ENCODE results near the gene S100A2. TPM values are rescaled to one million over a fixed set of nuclear protein-coding genes. Genes with fewer than 3 reads are reported as not detected.
"Not testable (repeated sequence)": the region's sequence is repeated elsewhere in the genome, so short reads cannot be mapped to it uniquely, and the experiment has no call there.

Gene S100A2
- total RNA-seq, 2 donors from 2014 or later = 1.0 to 7.8 TPM

DNA sequence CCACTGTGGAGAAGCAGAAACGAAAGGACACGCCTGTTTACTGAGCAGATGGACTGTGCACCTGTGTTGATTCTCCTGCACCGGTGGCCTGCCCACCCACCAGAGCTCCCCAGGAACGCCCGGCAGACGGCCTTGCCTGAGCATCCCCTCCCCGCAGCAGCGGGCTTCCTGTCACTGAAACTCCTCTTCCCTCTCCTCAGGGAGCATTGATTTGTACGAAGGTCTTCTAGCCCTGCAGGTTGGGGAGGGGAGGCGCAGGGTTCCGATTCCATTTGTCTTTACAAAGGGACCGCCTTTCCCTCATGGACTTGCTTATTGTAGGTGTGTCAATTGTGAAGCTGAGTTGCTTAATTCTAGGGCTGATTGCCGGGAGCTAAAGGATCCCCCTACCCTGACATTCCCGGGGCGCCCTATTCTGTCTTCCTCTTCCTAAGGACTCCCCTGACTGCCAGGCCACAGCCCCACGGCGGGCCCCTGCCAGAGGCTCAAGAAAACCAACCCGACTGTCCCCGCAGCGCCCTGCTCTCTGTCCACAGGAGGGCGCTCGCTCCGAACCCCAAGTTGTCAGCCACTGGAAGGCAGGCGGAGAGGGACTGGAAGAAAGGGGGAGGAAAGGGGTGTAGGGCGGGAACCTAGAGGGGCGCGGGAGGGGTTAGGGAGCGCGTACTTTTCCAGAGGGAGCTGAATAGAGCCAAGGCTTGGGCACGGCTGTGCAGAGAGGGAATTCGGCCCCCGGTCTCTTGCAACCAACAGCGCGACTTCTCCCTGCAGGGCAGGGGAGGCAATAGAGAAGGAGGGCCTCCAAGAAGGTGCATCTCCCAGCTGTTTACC is 32.7 kb downstream of the S100A2 start:
- peaks cover 12 to 21% of the 10 kb centered on the region in 2 donors for H3K36me3 Mint-ChIP-seq
- ATAC-seq (peak; percentile 11 to 50), DNase-seq (ENCODE audit: low spot score in 2 of 2) (peak; percentile 77 to 85)
- H3K9me3 Mint-ChIP-seq = no peaks in the 10 kb centered on the region
- peak overlapping the region; percentile 91 to 96 for H3K27ac Mint-ChIP-seq

DNA sequence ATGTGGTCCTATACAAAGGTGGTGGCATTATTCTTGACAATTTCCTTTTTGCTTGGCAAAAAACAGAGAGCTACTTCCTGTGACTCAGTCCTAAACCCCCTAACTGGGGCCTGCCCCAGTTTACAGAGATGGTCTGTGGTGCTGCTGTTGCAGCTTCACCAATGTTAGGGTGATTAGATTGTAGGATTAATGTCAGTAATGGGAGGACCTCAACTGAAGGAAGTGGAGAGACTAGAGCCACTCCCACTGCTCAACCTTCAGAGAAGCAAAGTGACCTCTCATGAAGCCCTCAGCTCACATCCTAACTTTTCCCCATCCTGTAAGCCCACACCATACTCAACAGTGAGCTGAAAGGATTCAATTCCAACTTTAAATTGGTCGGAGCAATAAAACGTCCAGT is 33.5 kb downstream of the S100A2 start:
- ATAC-seq = peak; percentile 58 to 61
- DNase-seq (ENCODE audit: low spot score in 2 of 2) = peak in 1 of 2 donors; percentile 43
- H3K36me3 Mint-ChIP-seq = peaks cover 12 to 21% of the 10 kb centered on the region in 2 donors
- peak overlapping the region; percentile 91 to 96 for H3K27ac Mint-ChIP-seq
- no peaks in the 10 kb centered on the region for H3K9me3 Mint-ChIP-seq

DNA sequence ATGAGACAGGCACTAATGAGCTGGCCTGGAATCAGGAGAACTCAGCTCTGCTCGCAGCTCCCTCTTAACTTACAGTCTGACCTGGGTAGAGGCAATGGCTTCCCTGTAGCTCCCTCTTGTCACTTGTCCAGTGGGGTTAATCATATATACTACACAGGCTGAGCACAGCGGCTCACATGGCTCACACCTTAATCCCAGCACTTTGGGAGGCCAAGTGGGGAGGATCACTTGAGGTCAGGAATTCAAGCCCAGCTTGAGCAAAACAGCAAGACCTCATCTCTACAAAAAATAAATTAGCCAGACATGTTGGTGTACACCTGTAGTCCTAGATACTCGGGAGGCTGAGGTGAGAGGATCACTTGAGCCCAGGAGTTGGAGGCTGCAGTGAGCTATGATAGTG is 34.0 kb downstream of the S100A2 start:
- ATAC-seq (no peak), DNase-seq (ENCODE audit: low spot score in 2 of 2) (no peak)
- Mint-ChIP-seq H3K36me3 (peaks cover 12 to 21% of the 10 kb centered on the region in 2 donors), H3K9me3 (no peaks in the 10 kb centered on the region), H3K27ac (peak overlapping the region; percentile 91 to 96)

DNA sequence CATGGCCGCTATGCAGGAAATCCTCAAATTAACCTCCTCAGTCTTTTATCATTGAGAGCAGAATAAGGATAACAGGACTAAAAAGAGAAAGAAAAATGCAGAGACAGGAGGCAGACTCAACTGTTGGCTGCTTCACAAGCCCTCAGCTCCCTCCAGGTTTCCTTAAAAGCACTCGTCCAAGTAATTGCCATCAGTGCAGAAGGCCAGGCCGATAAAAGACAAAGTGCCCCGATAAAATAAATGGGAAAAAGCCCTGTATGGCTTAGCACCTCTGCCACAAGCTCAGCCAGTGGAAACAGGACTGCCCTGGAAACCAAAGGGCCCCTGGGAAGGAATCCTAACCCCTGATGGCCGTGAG is 38.0 kb downstream of the S100A2 start:
- H3K9me3 Mint-ChIP-seq = no peaks in the 10 kb centered on the region
- DNase-seq (ENCODE audit: low spot score in 2 of 2) = no peak
- no peak for ATAC-seq
- H3K36me3 Mint-ChIP-seq = no peaks in the 10 kb centered on the region
- no peak overlapping the region for H3K27ac Mint-ChIP-seq

DNA sequence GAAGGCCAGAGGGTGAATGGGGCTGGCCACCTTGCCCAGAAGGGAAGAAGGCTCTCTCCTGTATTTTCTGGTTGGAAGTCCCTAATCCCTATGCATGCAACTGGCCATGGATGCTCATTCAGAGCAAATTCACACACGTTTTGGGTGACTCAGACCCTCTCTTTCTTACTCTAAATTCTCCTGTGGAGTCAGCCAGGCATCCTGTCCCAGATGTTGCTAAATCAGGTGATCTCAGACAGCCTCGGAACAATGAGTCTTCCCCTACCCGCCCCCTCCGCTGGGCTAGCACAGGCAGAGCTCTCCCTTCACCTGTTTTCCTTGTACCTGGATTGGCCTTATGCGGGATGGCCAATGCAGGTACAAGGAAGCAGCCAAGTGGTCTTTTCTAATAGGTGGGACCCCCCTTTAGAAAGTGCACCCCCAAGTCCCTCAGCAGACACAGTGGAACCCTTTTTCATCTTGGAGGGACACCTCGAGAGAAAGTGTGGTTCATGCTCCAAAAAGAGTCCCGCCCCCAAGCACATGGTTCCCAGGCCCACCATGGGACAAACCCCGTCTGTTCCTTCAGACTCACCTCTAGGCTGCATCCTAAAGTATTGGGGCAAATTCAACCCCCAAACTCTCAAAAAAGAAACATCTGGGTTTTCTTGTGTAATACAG is 38.5 kb downstream of the S100A2 start:
- Mint-ChIP-seq H3K9me3 (no peaks in the 10 kb centered on the region), H3K36me3 (no peaks in the 10 kb centered on the region), H3K27ac (peak overlapping the region; percentile 46 to 66)
- ATAC-seq = no peak
- DNase-seq (ENCODE audit: low spot score in 2 of 2) = no peak

DNA sequence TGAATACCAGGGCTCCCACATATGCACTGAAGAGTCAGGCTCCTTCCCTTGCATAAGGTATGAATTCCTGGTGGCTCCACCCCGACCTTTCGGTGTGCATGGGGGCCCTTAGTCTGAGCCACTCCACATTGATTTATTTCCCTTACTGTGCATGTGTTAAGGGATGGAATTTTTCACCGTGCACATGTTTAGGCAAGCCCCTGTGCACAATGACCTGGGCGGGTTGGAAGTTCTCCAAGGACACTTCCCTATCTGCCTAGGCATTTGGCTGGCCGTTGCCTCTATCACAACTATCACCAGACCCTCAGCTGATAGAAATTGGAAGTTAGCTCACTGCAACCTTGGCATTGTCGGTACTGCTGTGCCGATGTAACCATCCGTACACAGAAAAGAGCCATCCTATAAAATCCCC is 39.5 kb downstream of the S100A2 start:
- Mint-ChIP-seq H3K9me3 (no peaks in the 10 kb centered on the region), H3K36me3 (no peaks in the 10 kb centered on the region), H3K27ac (no peak overlapping the region)
- DNase-seq (ENCODE audit: low spot score in 2 of 2) (no peak), ATAC-seq (no peak)

DNA sequence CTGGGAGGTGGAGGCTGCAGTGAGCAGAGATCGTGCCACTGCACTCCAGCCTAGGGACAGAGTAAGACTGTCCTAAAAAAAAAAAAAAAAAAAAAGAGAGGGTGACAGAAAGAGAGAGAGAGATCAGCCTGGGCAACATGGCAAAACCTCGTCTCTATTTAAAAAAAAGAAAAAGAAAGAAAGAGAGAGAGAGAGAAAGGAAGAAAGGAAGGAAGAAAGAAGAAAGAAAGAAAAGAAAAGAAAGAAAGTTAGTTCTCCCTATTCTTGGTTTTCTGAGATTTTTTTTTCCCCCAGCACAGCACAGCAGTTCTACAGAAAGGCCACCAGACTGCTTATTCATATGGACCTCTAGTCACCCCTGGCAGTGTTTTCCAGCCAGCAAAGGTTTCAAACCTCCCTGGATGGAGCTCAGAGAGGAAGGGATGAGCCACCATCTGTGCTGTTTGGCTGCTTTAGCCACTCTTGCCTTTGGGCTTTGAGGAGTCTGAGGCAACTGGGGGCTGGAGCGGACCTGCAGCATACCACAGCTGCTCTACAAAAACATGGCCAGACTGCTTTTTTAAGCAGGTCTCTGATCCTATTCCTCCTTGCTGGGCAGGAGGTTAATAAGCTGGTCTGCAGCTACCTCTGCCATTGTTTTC is 40.4 kb downstream of the S100A2 start:
- peak in 1 of 2 donors; percentile 26 for ATAC-seq
- no peak for DNase-seq (ENCODE audit: low spot score in 2 of 2)
- no peak overlapping the region for H3K27ac Mint-ChIP-seq
- H3K36me3 Mint-ChIP-seq = no peaks in the 10 kb centered on the region
- H3K9me3 Mint-ChIP-seq = no peaks in the 10 kb centered on the region

DNA sequence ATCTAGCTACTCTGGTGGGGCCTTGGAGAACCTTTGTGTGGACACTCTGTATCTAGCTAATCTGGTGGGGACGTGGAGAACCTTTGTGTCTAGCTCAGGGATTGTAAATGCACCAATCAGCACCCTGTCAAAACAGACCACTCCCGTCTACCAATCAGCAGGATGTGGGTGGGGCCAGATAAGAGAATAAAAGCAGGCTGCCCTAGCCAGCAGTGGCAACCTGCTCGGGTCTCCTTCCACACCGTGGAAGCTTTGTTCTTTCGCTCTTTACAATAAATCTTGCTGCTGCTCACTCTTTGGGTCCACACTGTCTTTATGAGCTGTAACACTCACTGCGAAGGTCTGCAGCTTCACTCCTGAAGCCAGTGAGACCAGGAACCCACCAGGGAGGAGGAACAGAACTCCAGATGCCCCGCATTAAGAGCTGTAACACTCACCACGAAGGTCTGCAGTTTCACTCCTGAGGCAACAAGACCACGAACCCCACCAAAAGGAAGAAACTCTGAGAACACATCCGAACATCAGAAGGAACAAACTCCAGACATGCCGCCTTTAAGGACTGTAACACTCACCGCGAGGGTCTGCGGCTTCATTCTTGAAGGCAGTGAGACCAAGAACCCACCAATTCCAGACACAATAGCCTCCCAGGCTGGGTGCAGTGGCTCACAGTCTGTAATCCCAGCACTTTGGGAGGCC is 43.1 kb downstream of the S100A2 start:
- H3K9me3 Mint-ChIP-seq; H3K27ac Mint-ChIP-seq; ATAC-seq; H3K36me3 Mint-ChIP-seq; DNase-seq (ENCODE audit: low spot score in 2 of 2): not testable (repeated sequence)

DNA sequence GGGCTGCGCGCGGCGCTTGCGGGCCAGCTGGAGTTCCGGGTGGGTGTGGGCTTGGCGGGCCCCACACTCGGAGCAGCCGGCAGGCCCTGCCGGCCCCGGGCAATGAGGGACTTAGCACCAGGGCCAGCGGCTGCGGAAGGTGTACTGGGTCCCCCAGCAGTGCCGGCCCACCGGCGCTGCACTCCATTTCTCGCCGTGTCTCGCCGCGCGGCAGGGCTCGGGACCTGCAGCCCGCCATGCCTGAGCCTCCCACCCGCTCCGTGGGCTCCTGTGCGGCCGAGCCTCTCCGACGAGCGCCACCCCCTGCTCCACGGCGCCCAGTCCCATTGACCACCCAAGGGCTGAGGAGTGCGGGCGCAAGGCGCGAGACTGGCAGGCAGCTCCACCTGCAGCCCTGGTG is 43.8 kb downstream of the S100A2 start:
- not testable (repeated sequence) for H3K36me3 Mint-ChIP-seq

DNA sequence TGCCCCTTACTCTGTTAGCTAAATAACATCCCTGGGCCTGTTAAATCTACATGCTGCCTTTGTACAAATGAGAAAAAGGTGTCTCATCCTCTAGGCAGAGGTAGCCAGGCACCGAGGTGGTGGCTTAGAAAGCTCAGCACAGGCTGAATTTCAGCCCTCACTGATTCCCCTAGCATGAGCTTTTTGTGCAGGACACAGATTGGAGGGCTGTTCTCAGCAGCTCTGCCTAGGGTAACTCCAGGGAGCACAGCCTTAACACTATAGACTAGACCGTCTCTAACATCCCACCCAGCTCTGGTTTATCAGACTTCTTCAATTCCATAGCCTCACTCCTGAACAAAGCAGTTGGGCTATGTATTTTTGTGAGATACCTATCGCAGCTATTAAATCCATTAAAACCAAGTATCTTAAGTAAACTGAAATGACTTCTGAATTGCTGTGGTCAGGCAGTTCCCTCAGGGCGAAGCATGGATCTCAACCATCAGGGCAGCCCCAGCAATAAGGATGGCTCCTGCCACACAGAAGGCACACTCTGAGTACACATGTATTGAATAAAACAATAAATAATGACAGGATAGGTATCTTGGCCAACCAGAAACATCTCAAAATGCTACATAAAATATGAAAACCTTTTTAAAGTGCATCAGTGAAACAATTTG is 44.7 kb downstream of the S100A2 start:
- no peaks in the 10 kb centered on the region for H3K9me3 Mint-ChIP-seq
- no peaks in the 10 kb centered on the region for H3K36me3 Mint-ChIP-seq
- no peak for ATAC-seq
- no peak for DNase-seq (ENCODE audit: low spot score in 2 of 2)
- no peak overlapping the region for H3K27ac Mint-ChIP-seq

More for the DNA sequence above, 43.8 kb downstream of the S100A2 start:
- DNase-seq (ENCODE audit: low spot score in 2 of 2); ATAC-seq; H3K9me3 Mint-ChIP-seq; H3K27ac Mint-ChIP-seq: not testable (repeated sequence)

DNA sequence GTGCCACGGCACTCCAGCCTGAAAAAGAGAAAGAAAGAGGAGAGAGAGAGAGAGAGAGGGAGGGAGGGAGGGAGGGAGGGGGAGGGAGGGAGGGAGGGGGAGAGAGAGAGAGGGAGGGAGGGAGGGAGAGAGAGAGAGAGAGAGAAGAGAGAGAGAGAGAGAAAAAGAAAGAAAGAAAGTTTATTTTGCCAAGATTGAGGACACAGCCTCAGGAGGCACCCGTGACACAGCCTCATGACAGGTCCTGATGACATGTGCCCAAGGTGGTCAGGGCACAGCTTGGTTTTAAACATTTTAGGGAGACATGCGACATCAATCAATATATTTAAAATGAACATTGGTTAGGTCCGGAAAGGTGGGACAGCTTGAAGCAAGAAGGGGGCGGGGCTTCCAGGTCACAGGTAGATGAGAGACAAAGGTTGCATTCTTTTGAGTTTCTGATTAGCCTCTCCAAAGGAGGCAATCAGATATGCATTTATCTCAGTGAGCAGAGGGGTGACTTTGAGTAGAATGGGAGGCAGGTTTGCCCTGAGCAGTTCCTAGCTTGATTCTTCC is 45.4 kb downstream of the S100A2 start:
- H3K9me3 Mint-ChIP-seq; ATAC-seq; H3K36me3 Mint-ChIP-seq; DNase-seq (ENCODE audit: low spot score in 2 of 2); H3K27ac Mint-ChIP-seq: not testable (repeated sequence)

DNA sequence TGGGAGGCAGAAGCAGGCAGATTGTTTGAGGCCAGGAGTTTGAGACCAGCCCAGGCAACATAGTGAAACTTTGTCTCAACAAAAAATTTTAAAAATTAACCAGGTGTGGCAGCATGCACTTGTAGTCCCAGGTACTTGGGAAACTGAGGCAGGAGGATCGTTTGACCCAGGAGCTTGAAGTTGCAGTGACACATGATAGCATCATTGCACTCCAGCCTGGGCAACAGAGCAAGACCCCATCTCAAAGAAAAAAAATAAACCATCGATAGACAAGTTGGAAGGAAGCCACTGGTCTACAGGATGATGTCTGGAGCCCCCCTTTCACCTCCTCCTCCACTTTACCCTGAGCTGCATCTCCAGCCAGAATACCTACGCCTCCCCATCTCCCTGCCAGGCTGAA is 46.4 kb downstream of the S100A2 start:
- no peak for DNase-seq (ENCODE audit: low spot score in 2 of 2)
- H3K27ac Mint-ChIP-seq = no peak overlapping the region
- no peak for ATAC-seq
- no peaks in the 10 kb centered on the region for H3K9me3 Mint-ChIP-seq
- H3K36me3 Mint-ChIP-seq = no peaks in the 10 kb centered on the region

DNA sequence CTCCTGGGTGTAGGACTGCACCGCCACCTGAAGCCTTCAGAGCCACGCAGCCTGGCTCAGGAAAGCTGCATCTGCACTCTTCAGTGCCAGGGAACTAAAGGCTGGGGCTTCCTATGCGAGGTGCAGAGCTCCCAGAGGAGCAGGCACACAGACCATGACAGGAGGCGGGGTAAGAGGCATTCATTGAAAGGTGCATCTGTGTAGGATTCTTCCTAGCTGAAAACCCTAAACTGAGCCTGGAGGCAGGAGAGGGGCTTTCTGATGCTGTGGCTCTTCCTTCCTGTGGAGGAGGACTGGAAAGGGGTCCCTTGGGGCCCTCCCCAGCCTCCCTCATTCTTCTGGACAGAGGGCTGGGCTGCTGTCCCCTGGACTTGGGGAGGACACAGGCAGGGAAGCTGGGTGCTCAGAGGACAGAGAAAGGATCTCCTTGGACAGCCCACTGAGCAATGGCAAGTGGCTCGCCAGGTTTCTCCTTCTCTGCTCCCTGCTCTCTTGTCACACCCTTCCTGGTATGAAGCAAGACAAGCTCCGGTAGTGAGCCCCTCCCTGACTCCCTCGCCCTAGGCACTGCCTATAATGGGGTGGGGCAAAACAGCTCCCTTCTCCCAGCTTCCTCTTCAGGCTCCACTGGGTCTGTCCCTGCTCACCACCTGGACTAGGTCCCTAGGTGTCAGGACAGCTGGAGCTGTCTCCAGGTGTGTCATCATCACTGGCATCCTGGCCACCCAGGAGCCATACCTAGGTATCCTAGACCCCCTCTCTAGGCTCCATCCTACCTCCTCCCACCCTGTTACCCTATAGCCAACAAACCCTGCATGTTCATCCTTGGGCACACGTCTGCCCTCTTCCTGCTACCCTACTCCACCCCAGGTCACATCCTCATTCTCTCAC is 49.9 kb downstream of the S100A2 start:
- ATAC-seq (no peak), DNase-seq (ENCODE audit: low spot score in 2 of 2) (no peak)
- Mint-ChIP-seq H3K36me3 (no peaks in the 10 kb centered on the region), H3K9me3 (no peaks in the 10 kb centered on the region), H3K27ac (peak overlapping the region; percentile 35 to 37)

DNA sequence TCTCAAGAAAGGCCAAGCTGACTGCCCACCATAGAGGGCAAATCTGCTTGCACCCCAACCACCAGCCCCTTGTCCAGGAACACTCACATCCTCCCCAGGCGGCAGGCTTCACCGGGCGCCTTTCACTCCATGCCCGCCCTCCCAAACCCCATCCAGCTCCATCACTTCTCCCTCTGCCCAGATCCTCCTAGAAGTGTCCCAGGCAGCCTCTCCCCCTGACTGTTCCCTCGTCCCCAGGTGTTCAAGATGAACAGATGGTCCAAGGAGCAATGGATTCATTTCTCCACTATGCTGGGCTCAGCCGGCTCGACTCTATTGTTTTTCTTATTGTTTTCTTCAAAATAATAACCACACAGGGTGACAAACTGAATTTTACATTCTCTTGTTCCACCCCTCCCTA is 52.0 kb downstream of the S100A2 start:
- ATAC-seq = no peak
- no peak for DNase-seq (ENCODE audit: low spot score in 2 of 2)
- Mint-ChIP-seq H3K9me3 (no peaks in the 10 kb centered on the region), H3K27ac (no peak overlapping the region), H3K36me3 (no peaks in the 10 kb centered on the region)

DNA sequence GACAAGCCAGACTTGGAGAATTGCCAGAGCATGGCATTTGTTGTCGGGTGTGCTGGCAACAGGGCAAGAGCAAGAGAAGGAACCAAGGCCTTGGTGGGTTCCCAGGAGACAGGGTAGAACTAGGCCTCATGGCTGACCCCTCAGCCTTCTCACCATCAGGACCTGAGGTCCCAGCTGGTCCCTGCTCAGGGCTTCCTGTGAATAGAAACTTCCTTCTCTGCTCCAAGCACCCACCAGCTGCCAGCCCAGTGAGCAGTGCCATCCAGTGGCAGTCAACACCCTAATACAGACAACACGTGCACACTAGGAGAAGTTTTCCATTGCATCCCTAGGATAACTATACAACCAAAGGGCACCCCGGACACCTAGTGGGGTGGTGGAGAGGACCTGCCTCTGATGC is 52.6 kb downstream of the S100A2 start:
- Mint-ChIP-seq H3K36me3 (no peaks in the 10 kb centered on the region), H3K9me3 (no peaks in the 10 kb centered on the region)

More for the DNA sequence above, 52.6 kb downstream of the S100A2 start:
- ATAC-seq (no peak), DNase-seq (ENCODE audit: low spot score in 2 of 2) (no peak)
- H3K27ac Mint-ChIP-seq = no peak overlapping the region
